ENCODE results near the gene ADAM12. TPM values are rescaled to one million over a fixed set of nuclear protein-coding genes. Genes with fewer than 3 reads are reported as not detected.

ADAM12 gene
- total and polyA plus RNA-seq, 12 donors: 0.08 to 3.9 (median 0.53) TPM

GRCh38 chr10:126373972-126374371 lies 14.3 kb downstream of the ADAM12 start:
- H3K27ac ChIP-seq: no peak overlapping the region
- H3K4me1 ChIP-seq (replicated peaks in 1 of 2): no peaks in the 10 kb centered on the region
- no peaks in the 10 kb centered on the region for H3K36me3 ChIP-seq (replicated peaks in 1 of 2)
- H3K27me3 ChIP-seq: no peaks in the 10 kb centered on the region
- intact Hi-C loops (cut with DNase I): no loop called here
- H3K4me3 ChIP-seq: no peak overlapping the region
- H3K9me3 ChIP-seq (replicated peaks in 1 of 3): no peaks in the 10 kb centered on the region
- WGBS, 4 donors: 86 to 100% (median 98%) methylated on average over 1 of the region's 1 CpG
- TF ChIP-seq CTCF (IDR thresholded peaks at IDR 0.05) (no peak), POLR2A (IDR thresholded peaks at IDR 0.05) (no peak)
- DNase-seq: no peak

- intact Hi-C loops (cut with DNase I): no loop called here
- Histone ChIP-seq H3K4me1 (replicated peaks in 1 of 2) (no peaks in the 10 kb centered on the region), H3K9me3 (replicated peaks in 1 of 3) (no peaks in the 10 kb centered on the region), H3K36me3 (replicated peaks in 1 of 2) (no peaks in the 10 kb centered on the region), H3K27me3 (no peaks in the 10 kb centered on the region), H3K4me3 (no peak overlapping the region), H3K27ac (no peak overlapping the region)
- WGBS, 4 donors: 84 to 88% (median 85%) methylated on average over 4 of the region's 4 CpGs
- no peak for DNase-seq
- TF ChIP-seq POLR2A (IDR thresholded peaks at IDR 0.05): no peak
- no peak for TF ChIP-seq CTCF (IDR thresholded peaks at IDR 0.05)
Measured at GRCh38 chr10:126373147-126373546, 15.1 kb downstream of the ADAM12 start.

- DNase-seq: no peak
- Histone ChIP-seq H3K27ac (no peak overlapping the region), H3K27me3 (no peaks in the 10 kb centered on the region), H3K4me3 (no peak overlapping the region), H3K36me3 (replicated peaks in 1 of 2) (no peaks in the 10 kb centered on the region), H3K9me3 (replicated peaks in 1 of 3) (no peaks in the 10 kb centered on the region), H3K4me1 (replicated peaks in 1 of 2) (no peaks in the 10 kb centered on the region)
- TF ChIP-seq CTCF (IDR thresholded peaks at IDR 0.05): no peak
- no peak for TF ChIP-seq POLR2A (IDR thresholded peaks at IDR 0.05)
- WGBS, 4 donors: 0 to 14% (median 12%) methylated on average over 1 of the region's 1 CpG
- intact Hi-C loops (cut with DNase I): no loop called here
Measured at GRCh38 chr10:126372396-126372795, 15.9 kb downstream of the ADAM12 start.

- intact Hi-C loops (cut with DNase I): no loop called here
- Histone ChIP-seq H3K27me3 (no peaks in the 10 kb centered on the region), H3K4me3 (no peak overlapping the region), H3K9me3 (replicated peaks in 1 of 3) (peaks cover 0 to 4% (median 0%) of the 10 kb centered on the region in 3 donors), H3K36me3 (replicated peaks in 1 of 2) (no peaks in the 10 kb centered on the region), H3K4me1 (replicated peaks in 1 of 2) (no peaks in the 10 kb centered on the region), H3K27ac (no peak overlapping the region)
- no peak for TF ChIP-seq CTCF (IDR thresholded peaks at IDR 0.05)
- TF ChIP-seq POLR2A (IDR thresholded peaks at IDR 0.05): no peak
- 35 to 60% (median 45%) methylated on average over 3 to 4 of the region's 4 CpGs for WGBS, 4 donors
- no peak for DNase-seq
Measured at GRCh38 chr10:126369125-126369710, 19.1 kb downstream of the ADAM12 start.

Measured in adrenal gland (tissue), 12 donors.